GM23338 (cell line): ENCODE results near the gene HS6ST3.

Experiments used
- CTCF ChIP-seq, 2 experiments: fragments of 200-600 bp in 1 of 2; sonication (generic) in 1 of 2; conservative IDR thresholded peaks; 2 replicates each; pipeline versions ENCODE4 v1.5.1 to v1.6.1; 2016 to 2017; ENCODE audit warnings: antibody characterized with exemption in 2 of 2, low read depth in 2 of 2, mild to moderate bottlenecking in 2 of 2, moderate library complexity in 1 of 2
- EZH2 ChIP-seq: fragments of 200-600 bp; sonication (generic); IDR thresholded peaks from one replicate; pipeline ENCODE4 v1.8.0; 2017; ENCODE audit warnings: antibody characterized with exemption, mild to moderate bottlenecking, low read depth; ENCODE audit not compliant: unreplicated experiment
- POLR2AphosphoS5 ChIP-seq: IDR thresholded peaks from 2 replicates; pipeline ENCODE4 v1.6.1; 2016; ENCODE audit warnings: antibody characterized with exemption, low read depth
- STAT1 ChIP-seq: IDR thresholded peaks from one replicate; pipeline ENCODE4 v1.6.1; 2016; ENCODE audit warnings: antibody characterized with exemption; ENCODE audit not compliant: unreplicated experiment
- TF ChIP-seq, protein P1 (sequence below): IDR thresholded peaks from one replicate; pipeline ENCODE4 v1.6.1; 2018; ENCODE audit warnings: antibody characterized with exemption; ENCODE audit not compliant: unreplicated experiment

DNA sequence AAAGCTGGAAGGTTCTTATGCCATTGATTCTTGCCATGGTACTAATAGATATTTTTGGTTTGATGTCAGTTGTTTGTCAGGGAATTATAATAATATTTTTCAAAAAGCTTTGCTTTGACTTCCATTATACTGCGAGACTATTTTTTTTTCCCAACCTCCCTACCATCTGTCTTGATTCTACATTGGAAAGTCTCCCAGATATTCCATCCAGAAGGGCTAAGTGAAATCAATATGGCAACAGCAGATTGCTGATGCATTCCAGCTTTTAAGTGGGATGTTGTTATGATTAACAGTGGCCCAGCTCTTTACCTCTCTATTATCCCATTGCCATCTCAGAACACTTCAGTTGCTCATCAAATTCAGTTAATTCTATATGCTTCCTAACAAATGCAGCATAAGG lies 657.0 kb downstream of the HS6ST3 start:
- TF ChIP-seq CTCF (conservative IDR thresholded peaks at IDR 0.05; ENCODE audit: low read depth in 2 of 2) = no peak
- TF ChIP-seq POLR2AphosphoS5 = no peak
- TF ChIP-seq, protein P1, sequence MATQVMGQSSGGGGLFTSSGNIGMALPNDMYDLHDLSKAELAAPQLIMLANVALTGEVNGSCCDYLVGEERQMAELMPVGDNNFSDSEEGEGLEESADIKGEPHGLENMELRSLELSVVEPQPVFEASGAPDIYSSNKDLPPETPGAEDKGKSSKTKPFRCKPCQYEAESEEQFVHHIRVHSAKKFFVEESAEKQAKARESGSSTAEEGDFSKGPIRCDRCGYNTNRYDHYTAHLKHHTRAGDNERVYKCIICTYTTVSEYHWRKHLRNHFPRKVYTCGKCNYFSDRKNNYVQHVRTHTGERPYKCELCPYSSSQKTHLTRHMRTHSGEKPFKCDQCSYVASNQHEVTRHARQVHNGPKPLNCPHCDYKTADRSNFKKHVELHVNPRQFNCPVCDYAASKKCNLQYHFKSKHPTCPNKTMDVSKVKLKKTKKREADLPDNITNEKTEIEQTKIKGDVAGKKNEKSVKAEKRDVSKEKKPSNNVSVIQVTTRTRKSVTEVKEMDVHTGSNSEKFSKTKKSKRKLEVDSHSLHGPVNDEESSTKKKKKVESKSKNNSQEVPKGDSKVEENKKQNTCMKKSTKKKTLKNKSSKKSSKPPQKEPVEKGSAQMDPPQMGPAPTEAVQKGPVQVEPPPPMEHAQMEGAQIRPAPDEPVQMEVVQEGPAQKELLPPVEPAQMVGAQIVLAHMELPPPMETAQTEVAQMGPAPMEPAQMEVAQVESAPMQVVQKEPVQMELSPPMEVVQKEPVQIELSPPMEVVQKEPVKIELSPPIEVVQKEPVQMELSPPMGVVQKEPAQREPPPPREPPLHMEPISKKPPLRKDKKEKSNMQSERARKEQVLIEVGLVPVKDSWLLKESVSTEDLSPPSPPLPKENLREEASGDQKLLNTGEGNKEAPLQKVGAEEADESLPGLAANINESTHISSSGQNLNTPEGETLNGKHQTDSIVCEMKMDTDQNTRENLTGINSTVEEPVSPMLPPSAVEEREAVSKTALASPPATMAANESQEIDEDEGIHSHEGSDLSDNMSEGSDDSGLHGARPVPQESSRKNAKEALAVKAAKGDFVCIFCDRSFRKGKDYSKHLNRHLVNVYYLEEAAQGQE = no peak
- no peak for TF ChIP-seq EZH2
- no peak for TF ChIP-seq STAT1
